Stimulated activated CD4-positive, alpha-beta T cell treated with anti-CD3 and anti-CD28 coated beads, Interleukin-15, amount 100 ng/mL, for 24 hours (primary cell): ENCODE results near the gene ITK.
A peak's percentile ranks its signal among the peaks of the same experiment; 100 is the strongest.

Source experiments
- DNase-seq: peaks from one replicate; pipeline ENCODE4 v3.0.0-alpha.2; 2020

ITK gene

DNA sequence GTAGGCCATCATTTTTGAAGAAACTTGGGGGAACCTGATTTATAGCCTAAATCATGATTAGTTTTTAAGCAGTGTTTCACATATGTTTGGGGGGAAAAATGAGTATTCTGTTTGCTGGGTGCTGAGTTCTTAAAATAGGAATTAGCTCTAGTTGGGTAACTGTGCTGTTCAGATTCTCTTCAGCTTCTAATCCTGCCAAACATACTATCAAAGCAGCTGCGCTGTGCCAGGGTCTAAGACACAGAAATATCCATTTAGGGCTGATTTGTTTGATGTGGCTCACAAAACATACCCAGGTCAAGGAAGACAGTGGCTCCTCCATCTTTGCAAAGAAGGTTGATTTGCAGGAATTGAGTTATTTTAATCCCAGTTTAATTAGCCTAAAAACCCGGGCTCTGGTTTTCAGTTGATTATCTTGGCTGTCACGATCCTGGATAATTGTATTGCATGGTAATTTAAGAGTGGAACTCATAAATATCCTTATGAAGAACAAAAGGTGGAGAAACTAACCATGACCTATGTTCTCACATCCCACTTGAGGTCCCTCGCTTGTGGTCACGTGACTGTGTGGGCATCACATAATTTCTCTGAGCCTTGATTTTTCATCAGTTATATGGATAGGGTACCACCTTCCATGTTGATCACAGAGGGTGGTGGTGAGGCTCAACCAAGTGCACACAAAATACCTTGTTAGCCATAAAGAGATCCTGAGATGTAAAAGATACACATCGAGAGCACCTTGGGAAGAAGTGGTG, 104.0 kb downstream of the ITK start:
- DNase-seq = no peak

GRCh38 chr5:157285310-157286035, 104.8 kb downstream of the ITK start:
- no peak for DNase-seq

DNA sequence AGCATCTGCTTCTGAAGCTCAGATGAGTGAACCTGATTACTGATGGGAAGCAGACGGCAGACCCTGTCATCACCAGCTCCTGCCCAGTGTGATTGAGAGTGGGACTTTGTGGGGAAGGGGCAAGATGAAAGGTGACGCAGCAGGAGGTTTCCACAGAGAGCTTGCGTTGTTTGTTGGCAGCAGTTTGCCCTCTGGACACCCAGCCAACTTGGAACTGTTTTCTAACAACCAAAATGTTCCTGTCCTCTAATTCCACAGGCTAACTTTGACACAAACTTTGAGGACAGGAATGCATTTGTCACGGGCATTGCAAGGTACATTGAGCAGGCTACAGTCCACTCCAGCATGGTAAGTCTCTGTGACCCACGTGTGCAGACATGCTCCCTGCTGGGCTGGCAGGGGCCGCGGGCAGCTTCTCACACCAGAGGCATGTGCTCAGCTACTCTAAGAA, 106.1 kb downstream of the ITK start:
- DNase-seq = no peak

GRCh38 chr5:157288405-157289163, 107.9 kb downstream of the ITK start:
- DNase-seq = no peak

GRCh38 chr5:157289164-157289819, 108.7 kb downstream of the ITK start:
- no peak for DNase-seq

GRCh38 chr5:157290156-157290980, 109.7 kb downstream of the ITK start:
- no peak for DNase-seq

DNA sequence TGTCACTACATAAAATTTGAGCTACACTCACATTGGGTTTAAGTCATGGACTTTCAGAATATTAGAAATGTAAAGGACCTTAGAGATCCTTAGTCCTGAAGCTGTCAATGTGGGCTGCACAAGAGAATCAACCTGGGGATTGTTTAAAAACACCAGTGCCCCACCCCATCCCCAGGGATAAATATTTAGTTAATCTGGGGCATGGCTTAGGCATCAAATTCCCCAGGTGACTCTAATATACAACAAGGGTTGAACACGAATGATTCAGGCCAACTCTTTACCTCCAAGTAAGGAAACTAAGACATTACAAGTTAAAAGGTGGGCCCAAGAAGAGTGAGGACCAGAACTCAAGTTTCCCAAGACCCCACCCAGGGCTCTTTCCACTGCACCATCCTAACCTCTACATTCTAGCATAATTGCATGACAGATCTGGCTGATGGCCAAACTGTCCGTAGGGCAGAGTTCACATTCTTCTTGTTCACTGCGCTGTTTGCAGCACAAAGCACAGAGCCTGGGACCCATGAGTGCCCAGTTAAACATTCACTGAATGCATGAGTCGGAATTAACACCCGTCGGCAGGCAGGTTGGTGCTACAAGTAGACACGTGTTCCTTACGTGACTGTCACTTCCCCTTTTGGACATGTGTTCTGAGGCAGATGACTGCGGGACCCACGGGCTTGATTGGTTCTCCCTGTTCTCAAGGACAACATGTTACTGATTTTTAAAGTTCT, 110.5 kb downstream of the ITK start:
- DNase-seq = peak; percentile 46

- DNase-seq = no peak
These were observed 112.0 kb downstream of the ITK start for GRCh38 chr5:157292599-157292998.

DNA sequence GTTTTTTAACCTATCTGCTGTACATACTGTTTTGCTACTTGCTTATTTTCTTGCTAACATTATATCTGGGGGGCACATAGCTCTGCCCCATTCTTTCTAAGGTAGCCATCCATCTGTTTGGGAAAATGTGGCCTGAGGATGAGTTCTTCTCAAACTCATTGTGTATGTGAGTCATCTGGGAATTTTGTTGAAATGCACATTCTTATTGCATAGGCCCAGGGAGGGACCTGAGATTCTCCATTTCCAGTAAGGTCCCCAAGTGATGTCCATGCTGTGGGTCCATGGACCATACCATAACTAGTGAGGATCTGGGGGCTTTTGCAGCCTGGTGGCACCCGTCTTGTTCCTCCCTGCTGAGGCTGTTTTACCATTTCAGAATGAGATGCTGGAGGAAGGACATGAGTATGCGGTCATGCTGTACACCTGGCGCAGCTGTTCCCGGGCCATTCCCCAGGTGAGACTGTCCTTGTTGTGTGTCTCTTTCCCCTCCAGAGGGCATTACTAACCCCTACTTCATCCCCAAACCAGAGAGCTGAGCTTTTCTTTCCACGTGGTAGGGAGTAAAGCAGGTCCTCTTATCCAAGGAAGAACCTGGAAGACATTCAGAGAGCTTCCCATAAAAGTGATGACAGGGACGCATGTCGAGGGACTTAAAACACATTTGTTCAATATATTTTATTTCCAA, 113.9 kb downstream of the ITK start:
- no peak for DNase-seq

- no peak for DNase-seq
These were observed 114.6 kb downstream of the ITK start for GRCh38 chr5:157295247-157295646.

- DNase-seq = no peak
These were observed 119.9 kb downstream of the ITK start for GRCh38 chr5:157300564-157300963.

- DNase-seq = no peak
These were observed 120.4 kb downstream of the ITK start for GRCh38 chr5:157301066-157301465.

DNA sequence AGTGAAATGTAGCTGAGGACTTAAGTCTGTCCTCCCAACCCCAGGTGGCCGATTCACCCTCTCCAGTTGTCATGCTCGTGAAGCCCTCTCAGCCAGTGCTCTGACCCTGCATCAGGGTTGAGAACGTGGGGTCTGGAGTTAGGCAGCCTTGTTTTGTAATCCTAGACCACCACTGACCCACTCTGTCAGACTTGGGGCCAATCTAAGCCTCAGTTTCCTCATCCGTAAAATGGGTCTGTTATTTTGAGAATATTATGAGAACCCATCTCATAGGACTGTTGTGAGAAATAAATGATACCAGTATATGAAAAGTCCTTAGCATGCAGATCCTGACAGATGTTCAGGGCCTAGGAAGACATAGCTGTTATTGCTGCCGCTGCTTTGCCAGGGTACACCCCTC, 122.4 kb downstream of the ITK start:
- DNase-seq = no peak

GRCh38 chr5:157303667-157304327, 123.2 kb downstream of the ITK start:
- DNase-seq = peak; percentile 59
